Cardiac fibroblast (primary cell): ENCODE data around the gene DYNC1I1.
A peak's percentile ranks its signal among the peaks of the same experiment; 100 is the strongest.

Experiments
- DNase-seq, 2 donors: peaks; one replicate each; pipeline versions ENCODE4 v3.0.0 to v3.0.0-alpha.2; 2010; ENCODE audit warnings: low read depth in 2 of 2
- H3K4me3 ChIP-seq, 2 donors: replicated peaks in 1 of 2; 1 replicate in 1 of 2; 2 replicates in 1 of 2; pipeline ENCODE4 v1.5.1; 2011; ENCODE audit warnings: low read depth in 2 of 2, low read length in 2 of 2, mild to moderate bottlenecking in 2 of 2, moderate library complexity in 1 of 2
- TF ChIP-seq, protein P1 (sequence below): IDR thresholded peaks from one replicate; pipeline ENCODE4 v1.5.1; 2011; ENCODE audit warnings: low read depth, mild to moderate bottlenecking, low read length, inconsistent platforms

DYNC1I1 gene

GRCh38 chr7:95843286-95843685 lies 70.9 kb downstream of the DYNC1I1 start:
- TF ChIP-seq, protein P1, sequence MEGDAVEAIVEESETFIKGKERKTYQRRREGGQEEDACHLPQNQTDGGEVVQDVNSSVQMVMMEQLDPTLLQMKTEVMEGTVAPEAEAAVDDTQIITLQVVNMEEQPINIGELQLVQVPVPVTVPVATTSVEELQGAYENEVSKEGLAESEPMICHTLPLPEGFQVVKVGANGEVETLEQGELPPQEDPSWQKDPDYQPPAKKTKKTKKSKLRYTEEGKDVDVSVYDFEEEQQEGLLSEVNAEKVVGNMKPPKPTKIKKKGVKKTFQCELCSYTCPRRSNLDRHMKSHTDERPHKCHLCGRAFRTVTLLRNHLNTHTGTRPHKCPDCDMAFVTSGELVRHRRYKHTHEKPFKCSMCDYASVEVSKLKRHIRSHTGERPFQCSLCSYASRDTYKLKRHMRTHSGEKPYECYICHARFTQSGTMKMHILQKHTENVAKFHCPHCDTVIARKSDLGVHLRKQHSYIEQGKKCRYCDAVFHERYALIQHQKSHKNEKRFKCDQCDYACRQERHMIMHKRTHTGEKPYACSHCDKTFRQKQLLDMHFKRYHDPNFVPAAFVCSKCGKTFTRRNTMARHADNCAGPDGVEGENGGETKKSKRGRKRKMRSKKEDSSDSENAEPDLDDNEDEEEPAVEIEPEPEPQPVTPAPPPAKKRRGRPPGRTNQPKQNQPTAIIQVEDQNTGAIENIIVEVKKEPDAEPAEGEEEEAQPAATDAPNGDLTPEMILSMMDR, result peak; percentile 11
- peak; percentile 14 to 27 for DNase-seq
- no peak overlapping the region for H3K4me3 ChIP-seq

- H3K4me3 ChIP-seq, result no peak overlapping the region
- peak; percentile 4 to 15 for DNase-seq
- TF ChIP-seq, protein P1, result no peak
Measured at GRCh38 chr7:95845007-95845406, 72.7 kb downstream of the DYNC1I1 start.

DNA sequence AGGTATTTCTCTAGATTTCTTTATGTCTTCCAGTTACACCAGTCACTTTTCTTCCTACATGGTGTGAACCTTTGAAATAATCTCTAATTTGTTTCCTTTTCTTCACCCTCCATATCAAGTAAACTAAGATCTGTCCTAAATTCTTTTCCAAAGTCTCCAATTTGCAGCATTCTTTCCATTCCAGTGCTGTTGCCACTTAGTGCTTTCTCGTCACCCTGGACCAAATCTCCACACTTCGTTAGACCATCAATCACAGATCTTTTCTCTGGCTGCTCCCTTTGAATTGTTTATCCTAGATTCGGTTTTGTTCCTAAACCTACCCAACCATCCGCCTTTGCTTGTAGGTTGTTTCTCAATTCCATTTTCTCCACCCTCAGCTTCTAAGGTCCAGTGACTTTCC lies 74.7 kb downstream of the DYNC1I1 start:
- no peak for DNase-seq
- H3K4me3 ChIP-seq, result no peak overlapping the region
- TF ChIP-seq, protein P1, result no peak

GRCh38 chr7:95859429-95859828 lies 87.1 kb downstream of the DYNC1I1 start:
- TF ChIP-seq, protein P1, result no peak
- peak; percentile 22 to 66 for DNase-seq
- H3K4me3 ChIP-seq, result no peak overlapping the region

DNA sequence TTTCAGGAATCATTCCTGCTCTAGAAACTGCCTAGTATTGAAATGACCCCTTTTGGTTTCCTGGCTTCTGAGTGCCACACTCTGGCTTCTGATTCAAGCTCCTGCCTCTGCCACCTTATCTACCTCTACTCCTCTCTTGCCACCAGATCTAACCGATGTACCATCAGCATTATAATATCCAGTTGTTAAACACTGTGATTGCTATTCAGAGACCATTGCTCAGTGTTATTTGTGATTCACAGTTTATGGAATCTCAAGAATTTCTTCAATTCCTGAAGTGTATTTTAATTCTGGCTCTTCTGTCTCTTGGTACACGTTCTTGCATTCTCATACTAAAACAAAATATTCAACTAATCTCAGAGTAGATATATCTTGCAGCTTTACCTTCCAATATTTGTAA lies 88.7 kb downstream of the DYNC1I1 start:
- H3K4me3 ChIP-seq, result no peak overlapping the region
- TF ChIP-seq, protein P1, result no peak
- peak in 1 of 2 donors; percentile 46 for DNase-seq

GRCh38 chr7:95863623-95864022 lies 91.3 kb downstream of the DYNC1I1 start:
- DNase-seq, result no peak
- H3K4me3 ChIP-seq, result no peak overlapping the region
- TF ChIP-seq, protein P1, result no peak

GRCh38 chr7:95865716-95866371 lies 93.5 kb downstream of the DYNC1I1 start:
- peak; percentile 45 to 53 for DNase-seq
- H3K4me3 ChIP-seq, result no peak overlapping the region
- TF ChIP-seq, protein P1, result peak; percentile 54
